GM21576 (cell line): ENCODE data around the gene PTPN13.
"Not testable (repeated sequence)": the region's sequence is repeated elsewhere in the genome, so short reads cannot be mapped to it uniquely, and the experiment has no call there.

ENCODE experiments used
- ATAC-seq: cut with Tn5 transposase; IDR thresholded peaks from one replicate; pipeline ENCODE4 v1.9.1; 2021; ENCODE audit warnings: mild to moderate bottlenecking, moderate library complexity; ENCODE audit not compliant: unreplicated experiment

Gene PTPN13

GRCh38 chr4:86706923-86707597 lies 112.9 kb downstream of the PTPN13 start:
- ATAC-seq, result no peak

DNA sequence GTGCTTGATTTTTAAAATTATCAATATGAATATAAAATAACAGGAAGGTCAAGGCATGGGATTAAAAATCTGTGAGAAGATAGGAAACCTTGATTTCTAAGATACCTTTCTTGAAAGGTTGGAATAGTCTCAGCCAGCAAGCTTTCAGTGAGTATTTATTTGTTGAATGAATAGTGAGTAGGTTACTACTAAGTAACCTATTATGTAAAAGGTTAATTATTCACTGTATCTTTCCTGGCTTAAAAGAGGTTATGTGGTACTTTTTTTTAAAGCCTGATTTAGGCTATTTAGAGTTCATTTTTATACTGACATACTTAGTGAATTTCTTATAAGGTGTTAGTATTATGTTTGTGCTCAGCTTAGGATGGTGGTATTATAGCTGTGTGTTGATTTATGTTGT lies 123.5 kb downstream of the PTPN13 start:
- no peak for ATAC-seq

- no peak for ATAC-seq
Observed at GRCh38 chr4:86718152-86718551, 124.0 kb downstream of the PTPN13 start.

DNA sequence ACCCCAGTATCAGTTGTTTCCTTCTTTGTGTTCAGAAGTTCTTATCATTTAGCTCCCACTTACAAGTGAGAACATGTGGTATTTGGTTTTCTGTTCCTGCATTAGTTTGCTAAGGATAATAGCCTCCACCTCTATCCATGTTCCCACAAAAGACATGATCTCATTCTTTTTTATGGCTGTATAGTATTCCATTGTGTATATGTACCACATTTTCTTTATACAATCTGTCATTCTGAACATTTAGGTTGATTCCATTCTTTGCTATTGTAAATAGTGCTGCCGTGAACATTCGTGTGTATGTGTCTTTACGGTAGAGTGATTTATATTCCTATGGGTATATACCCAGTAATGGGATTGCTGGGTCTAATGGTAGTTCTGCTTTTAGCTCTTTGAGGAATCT lies 125.0 kb downstream of the PTPN13 start:
- ATAC-seq, result not testable (repeated sequence)

GRCh38 chr4:86720508-86721068 lies 126.5 kb downstream of the PTPN13 start:
- ATAC-seq, result no peak

- ATAC-seq, result no peak
Observed at GRCh38 chr4:86721412-86721811, 127.3 kb downstream of the PTPN13 start.

DNA sequence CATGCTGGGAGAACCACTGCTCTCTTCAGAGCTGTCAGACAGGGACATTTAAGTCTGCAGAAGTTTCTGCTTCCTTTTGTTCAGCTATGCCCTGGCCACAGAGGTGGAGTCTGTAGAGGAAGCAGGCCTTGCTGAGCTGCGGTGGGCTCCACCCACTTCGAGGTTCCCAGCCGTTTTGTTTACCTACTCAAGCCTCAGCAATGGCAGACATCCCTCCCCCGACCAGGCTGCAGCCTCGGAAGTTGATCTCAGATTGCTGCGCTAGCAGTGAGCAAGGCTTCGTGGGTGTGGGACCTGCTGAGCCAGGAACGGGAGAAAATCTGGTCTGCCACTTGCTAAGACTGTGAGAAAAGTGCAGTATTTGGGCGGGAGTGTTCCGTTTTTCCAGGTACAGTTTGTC lies 136.2 kb downstream of the PTPN13 start:
- no peak for ATAC-seq

DNA sequence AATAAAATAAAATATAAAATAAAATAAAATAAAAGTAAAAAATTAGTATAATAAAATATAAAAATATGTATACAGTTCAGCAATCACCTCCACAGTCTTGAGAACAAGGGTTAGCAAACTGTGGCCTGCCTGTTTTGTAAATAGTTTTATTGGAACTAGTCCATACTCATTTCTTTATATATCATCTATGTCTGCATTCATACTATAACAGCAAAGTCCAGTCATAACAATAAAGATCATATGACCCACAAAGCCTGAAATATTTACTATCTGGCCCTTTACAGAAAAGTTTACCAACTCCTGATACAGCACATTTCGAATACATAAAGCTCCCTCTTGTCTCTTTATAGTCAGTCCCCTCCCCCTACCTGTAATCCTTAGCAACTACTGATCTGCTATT lies 143.1 kb downstream of the PTPN13 start:
- no peak for ATAC-seq

GRCh38 chr4:86741846-86742245 lies 147.7 kb downstream of the PTPN13 start:
- no peak for ATAC-seq

- ATAC-seq, result no peak
Observed at GRCh38 chr4:86744570-86744969, 150.5 kb downstream of the PTPN13 start.

DNA sequence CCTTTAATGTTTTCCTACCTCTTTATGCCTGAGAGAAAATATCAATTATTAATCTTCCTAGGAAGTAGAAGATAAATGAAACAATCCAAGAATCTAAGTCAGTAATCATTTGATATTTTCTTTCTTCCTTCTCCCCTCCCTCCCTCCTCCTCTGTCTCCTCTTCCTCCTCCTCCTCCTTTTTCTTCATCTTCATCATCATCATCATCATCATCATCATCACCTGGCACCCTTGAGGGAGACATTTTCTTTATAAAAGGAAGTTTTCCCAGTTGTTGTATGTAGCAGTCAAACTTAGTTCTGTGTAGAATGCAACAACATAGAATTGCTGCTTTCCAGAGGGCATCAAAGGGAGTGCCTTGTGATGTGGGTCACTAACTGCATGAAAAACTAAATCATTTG lies 155.0 kb downstream of the PTPN13 start:
- no peak for ATAC-seq

GRCh38 chr4:86755388-86755787 lies 161.3 kb downstream of the PTPN13 start:
- ATAC-seq, result no peak

DNA sequence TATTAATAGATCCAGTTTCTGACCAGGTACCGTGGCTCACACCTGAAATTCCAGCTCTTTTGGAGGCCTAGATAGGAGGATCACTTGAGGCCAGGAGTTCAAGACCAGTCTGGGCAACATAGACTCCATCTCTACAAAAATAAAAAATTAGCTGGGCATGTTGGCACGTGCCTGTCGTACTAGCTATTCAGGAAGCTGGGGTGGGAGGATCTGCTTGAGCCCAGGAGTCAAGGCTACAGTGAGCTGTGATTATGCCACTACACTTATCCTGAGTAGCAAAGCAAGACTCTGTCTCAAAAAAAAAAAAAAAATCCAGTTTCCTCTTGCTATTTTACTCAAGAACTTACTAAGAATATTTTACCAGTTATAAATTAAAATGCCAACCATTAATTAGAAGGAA lies 163.4 kb downstream of the PTPN13 start:
- no peak for ATAC-seq

DNA sequence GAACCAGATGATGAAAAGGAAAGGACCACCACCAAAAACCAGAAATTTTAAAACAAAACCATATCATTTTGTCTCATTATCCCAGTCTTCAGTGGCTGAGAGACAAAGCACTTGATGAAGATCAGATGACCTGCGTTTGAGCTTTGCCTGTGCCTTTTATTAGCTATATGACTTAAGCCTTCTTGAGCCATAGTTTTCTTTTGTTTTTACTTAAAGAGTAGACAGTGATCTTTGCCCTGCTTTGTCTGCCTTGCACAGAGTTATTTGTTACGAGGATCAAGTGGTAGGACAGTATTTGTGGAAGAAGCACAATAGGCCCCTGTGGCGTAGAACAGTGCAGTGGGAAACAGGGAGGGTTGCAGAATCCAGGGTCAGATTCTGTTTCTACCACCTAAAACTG lies 165.2 kb downstream of the PTPN13 start:
- no peak for ATAC-seq

- no peak for ATAC-seq
Observed at GRCh38 chr4:86762649-86763048, 168.5 kb downstream of the PTPN13 start.

DNA sequence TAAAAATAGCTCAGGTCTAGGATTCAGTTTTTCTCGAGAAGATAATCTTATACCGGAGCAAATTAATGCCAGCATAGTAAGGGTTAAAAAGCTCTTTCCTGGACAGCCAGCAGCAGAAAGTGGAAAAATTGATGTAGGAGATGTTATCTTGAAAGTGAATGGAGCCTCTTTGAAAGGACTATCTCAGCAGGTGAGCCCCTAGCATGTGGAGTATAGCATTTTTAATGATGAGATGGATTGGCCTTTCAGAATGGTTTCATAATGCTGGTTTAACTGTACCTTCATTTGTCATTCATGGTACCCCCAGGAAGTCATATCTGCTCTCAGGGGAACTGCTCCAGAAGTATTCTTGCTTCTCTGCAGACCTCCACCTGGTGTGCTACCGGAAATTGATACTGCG lies 175.7 kb downstream of the PTPN13 start:
- ATAC-seq, result no peak

GRCh38 chr4:86771141-86771540 lies 177.0 kb downstream of the PTPN13 start:
- ATAC-seq, result no peak

GRCh38 chr4:86775061-86775460 lies 180.9 kb downstream of the PTPN13 start:
- no peak for ATAC-seq

DNA sequence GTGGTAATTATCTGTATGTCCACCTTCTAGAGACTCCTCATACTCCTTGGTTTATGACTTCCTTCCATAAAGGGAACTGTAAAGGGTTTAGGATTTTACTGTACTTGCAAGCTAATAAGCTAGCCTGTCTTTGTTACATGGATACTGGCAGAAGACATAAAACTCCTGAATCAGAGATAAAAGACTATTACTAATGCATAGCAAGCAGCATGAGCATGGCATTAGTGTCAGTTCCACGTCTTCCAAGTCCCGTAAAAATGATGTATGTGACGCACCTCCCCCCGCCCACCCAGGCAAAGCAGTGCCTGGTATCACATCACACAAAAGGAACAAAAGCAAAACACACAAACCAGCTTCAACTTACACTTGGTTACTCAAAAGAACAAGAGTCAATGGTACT lies 184.1 kb downstream of the PTPN13 start:
- no peak for ATAC-seq

- no peak for ATAC-seq
Observed at GRCh38 chr4:86788826-86789225, 194.7 kb downstream of the PTPN13 start.

DNA sequence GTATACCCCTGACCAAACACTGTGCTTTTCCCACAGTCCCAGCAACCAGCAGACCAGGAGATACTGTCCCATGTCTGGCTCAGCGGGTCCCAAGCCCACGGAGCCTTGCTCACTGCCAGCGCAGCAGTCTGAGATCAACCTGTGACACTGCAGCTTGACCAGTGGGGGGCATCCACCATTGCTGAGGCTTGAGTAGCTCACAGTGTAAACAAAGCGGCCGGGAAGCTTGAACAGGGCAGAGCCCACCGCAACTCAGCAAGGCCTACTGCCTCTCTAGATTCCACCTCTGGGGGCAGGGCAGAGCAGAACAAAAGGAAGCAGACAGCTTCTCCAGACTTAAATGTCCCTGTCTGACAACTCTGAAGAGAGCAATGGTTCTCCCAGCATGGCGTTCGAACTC lies 197.0 kb downstream of the PTPN13 start:
- ATAC-seq, result no peak

- ATAC-seq, result no peak
Observed at GRCh38 chr4:86809809-86810208, 215.7 kb downstream of the PTPN13 start.

DNA sequence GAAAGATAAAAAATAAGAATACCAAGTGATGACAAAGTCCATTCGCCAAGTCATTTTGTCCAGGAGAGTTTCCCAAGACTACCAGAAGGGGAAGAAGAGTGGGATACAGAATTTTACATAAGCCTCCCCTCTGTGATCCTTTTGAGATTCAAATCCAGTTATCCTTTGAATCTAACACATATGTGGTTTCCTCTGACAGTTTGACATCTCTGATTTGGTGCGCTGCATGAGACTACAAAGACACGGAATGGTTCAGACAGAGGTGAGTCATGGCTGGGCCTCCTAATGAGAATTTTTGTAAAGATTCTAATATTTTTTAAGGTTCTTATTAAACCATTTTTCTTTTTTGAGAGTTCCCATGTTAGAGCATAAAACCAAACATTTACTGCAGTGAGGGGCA lies 216.7 kb downstream of the PTPN13 start:
- no peak for ATAC-seq
